ENCODE measurements around the gene TGM2. TPM values are rescaled to one million over a fixed set of nuclear protein-coding genes. Genes with fewer than 3 reads are reported as not detected.

TGM2 gene
- total and polyA plus RNA-seq, 10 donors = 9.3 to 167 (median 69.8) TPM

- no peak overlapping the region for H3K27ac ChIP-seq
- H3K36me3 ChIP-seq = no peaks in the 10 kb centered on the region
- no peaks in the 10 kb centered on the region for H3K27me3 ChIP-seq (replicated peaks in 1 of 7)
- peak; percentile 41 for DNase-seq
- H3K9me3 ChIP-seq = no peaks in the 10 kb centered on the region
- intact Hi-C loops (cut with DNase I; ENCODE audit: low total_unique reads) = no loop called here
- H3K4me1 ChIP-seq = peaks cover 0 to 5% (median 1%) of the 10 kb centered on the region in 6 donors
- WGBS, 5 donors = 74 to 89% (median 85%) methylated on average over 8 of the region's 8 CpGs
- TF ChIP-seq POLR2A (IDR thresholded peaks at IDR 0.05) (no peak), CTCF (IDR thresholded peaks at IDR 0.05 in 8 of 11, conservative IDR thresholded peaks at IDR 0.05 in 3 of 11) (no peak), POLR2AphosphoS5 (IDR thresholded peaks at IDR 0.05) (no peak)
- H3K4me3 ChIP-seq = no peak overlapping the region
Measured at GRCh38 chr20:38202982-38203293, 37.9 kb upstream of the TGM2 start.

GRCh38 chr20:38202153-38202981 is 37.3 kb upstream of the TGM2 start:
- Histone ChIP-seq H3K4me3 (no peak overlapping the region), H3K36me3 (no peaks in the 10 kb centered on the region), H3K9me3 (no peaks in the 10 kb centered on the region), H3K4me1 (peaks cover 0 to 11% (median 4%) of the 10 kb centered on the region in 6 donors), H3K27ac (no peak overlapping the region), H3K27me3 (replicated peaks in 1 of 7) (no peaks in the 10 kb centered on the region)
- DNase-seq = peak; percentile 37
- WGBS, 5 donors = 80 to 89% (median 88%) methylated on average over 11 to 12 of the region's 12 CpGs
- intact Hi-C loops (cut with DNase I; ENCODE audit: low total_unique reads) = no loop called here
- TF ChIP-seq POLR2A (IDR thresholded peaks at IDR 0.05) (no peak), POLR2AphosphoS5 (IDR thresholded peaks at IDR 0.05) (no peak), CTCF (IDR thresholded peaks at IDR 0.05 in 8 of 11, conservative IDR thresholded peaks at IDR 0.05 in 3 of 11) (no peak)

GRCh38 chr20:38201356-38201755 is 36.3 kb upstream of the TGM2 start:
- H3K27me3 ChIP-seq (replicated peaks in 1 of 7) = peaks cover 0 to 2% (median 0%) of the 10 kb centered on the region in 7 donors
- TF ChIP-seq CTCF (IDR thresholded peaks at IDR 0.05 in 8 of 11, conservative IDR thresholded peaks at IDR 0.05 in 3 of 11) (no peak), POLR2A (IDR thresholded peaks at IDR 0.05) (no peak), POLR2AphosphoS5 (IDR thresholded peaks at IDR 0.05) (no peak)
- peak; percentile 64 for DNase-seq
- 64 to 79% (median 75%) methylated on average over 3 to 6 of the region's 6 CpGs for WGBS, 5 donors
- H3K4me3 ChIP-seq = no peak overlapping the region
- intact Hi-C loops (cut with DNase I; ENCODE audit: low total_unique reads) = no loop called here
- H3K27ac ChIP-seq = no peak overlapping the region
- H3K9me3 ChIP-seq = no peaks in the 10 kb centered on the region
- no peaks in the 10 kb centered on the region for H3K36me3 ChIP-seq
- H3K4me1 ChIP-seq = peaks cover 0 to 21% (median 9%) of the 10 kb centered on the region in 6 donors

- Histone ChIP-seq H3K27me3 (replicated peaks in 1 of 7) (peaks cover 0 to 3% (median 0%) of the 10 kb centered on the region in 7 donors), H3K36me3 (no peaks in the 10 kb centered on the region), H3K9me3 (no peaks in the 10 kb centered on the region), H3K4me3 (no peak overlapping the region), H3K4me1 (peaks cover 0 to 28% (median 15%) of the 10 kb centered on the region in 6 donors), H3K27ac (no peak overlapping the region)
- 60 to 87% (median 79%) methylated on average over 1 to 3 of the region's 3 CpGs for WGBS, 5 donors
- TF ChIP-seq POLR2AphosphoS5 (IDR thresholded peaks at IDR 0.05) (no peak), CTCF (IDR thresholded peaks at IDR 0.05 in 8 of 11, conservative IDR thresholded peaks at IDR 0.05 in 3 of 11) (no peak)
- intact Hi-C loops (cut with DNase I; ENCODE audit: low total_unique reads) = no loop called here
- DNase-seq = no peak
Measured at GRCh38 chr20:38200646-38201045, 35.6 kb upstream of the TGM2 start.

Measured in spleen (tissue), 11 donors.